GM18502 (cell line): ENCODE measurements around the gene CTRL.

Source experiments
- ATAC-seq: cut with Tn5 transposase; IDR thresholded peaks from one replicate; pipeline ENCODE4 v1.9.1; 2021; ENCODE audit warnings: mild to moderate bottlenecking; ENCODE audit not compliant: unreplicated experiment, poor library complexity

CTRL gene

GRCh38 chr16:67897231-67897630 lies 34.4 kb downstream of the CTRL start:
- no peak for ATAC-seq

- ATAC-seq, result no peak
Observed at GRCh38 chr16:67893743-67894399, 37.8 kb downstream of the CTRL start.

- peak; percentile 88 for ATAC-seq
Observed at GRCh38 chr16:67892899-67893742, 38.5 kb downstream of the CTRL start, which contains the start of gene PSKH1. Gene PSKH1, plus strand, starts transcription at chr16:67893254. Its CDS starts 15,496 bp downstream, at chr16:67908750.

- ATAC-seq, result no peak
Observed at GRCh38 chr16:67892375-67892774, 39.3 kb downstream of the CTRL start.

DNA sequence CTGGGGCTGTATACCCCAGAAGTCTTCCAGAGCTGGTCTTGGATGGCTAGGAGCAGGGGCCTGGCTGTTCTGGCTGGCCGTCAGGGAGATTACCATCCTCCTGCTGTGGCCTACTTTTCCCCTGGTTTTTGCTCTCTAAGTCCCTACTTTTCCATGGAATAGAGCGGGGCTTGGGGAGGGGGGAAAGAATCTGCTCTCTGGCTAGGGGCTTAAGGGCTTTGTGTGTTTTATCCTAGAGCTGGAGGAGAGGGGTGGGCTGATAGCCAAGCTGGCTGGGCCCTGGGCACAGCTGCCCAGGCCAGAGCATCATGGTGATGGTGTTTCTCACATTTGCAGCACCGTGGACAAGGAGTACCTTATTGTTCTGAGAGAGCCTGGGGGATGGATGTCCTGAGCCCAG lies 43.3 kb downstream of the CTRL start:
- ATAC-seq, result no peak

DNA sequence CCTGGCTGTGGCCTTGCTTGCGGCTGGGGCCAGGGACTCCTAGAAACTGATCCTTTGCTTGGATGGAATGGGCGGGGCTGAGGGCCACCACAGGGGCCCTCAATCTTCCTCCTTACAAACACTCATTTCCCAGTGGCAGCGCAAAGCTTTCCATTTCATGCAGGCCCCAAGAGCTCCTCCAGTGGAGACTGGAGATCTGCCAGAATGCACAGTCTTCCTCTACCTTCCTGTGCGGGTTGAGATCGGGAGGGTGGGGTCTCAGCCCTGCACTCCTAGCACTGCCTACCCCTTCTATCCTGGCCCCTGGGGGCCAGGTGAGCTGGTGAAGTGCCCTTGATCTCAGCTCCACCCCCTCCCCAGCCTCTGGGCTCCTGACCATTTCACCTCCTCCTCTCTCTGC lies 45.3 kb downstream of the CTRL start:
- no peak for ATAC-seq

- ATAC-seq, result no peak
Observed at GRCh38 chr16:67885976-67886375, 45.7 kb downstream of the CTRL start.

DNA sequence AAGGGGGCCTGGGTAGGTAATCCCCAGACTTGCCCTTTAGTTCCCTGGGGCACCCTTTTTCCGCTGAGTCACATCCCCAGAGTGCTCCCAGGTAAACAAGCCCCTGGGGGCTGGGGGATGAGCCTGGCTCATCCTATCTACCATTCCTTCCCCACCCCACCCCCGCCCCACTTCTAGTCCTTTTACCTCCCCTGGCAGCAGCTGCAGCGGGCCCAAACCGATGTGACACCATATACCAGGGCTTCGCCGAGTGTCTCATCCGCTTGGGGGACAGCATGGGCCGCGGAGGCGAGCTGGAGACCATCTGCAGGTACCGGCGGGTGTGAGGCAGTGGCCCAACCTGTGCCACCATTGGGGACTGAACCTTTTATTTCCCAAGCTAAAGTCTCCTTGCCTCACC lies 46.1 kb downstream of the CTRL start:
- no peak for ATAC-seq

DNA sequence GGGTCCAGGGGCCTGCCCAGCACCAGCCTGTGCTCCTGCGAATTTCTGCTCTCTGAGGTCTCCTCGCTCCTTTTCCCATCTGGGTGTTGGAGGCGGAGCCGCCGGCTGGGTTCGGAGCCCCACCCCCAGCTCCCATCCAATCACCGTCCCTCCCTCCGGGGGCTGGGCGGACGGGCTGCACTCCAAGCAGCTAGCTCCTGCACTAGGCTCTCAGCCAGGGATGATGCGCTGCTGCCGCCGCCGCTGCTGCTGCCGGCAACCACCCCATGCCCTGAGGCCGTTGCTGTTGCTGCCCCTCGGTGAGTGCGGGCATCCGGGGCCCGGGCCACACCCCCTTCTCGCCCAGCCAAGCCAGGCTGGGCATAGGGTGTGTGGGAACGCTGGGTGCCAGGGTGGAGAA lies 47.0 kb downstream of the CTRL start, which contains the start of gene NRN1L:
TSS of gene NRN1L (plus strand) at position 202 of the 400 bp plus-strand sequence. CDS start at position 221, 19 bp downstream.
- ATAC-seq, result no peak

- no peak for ATAC-seq
Observed at GRCh38 chr16:67883872-67884261, 47.8 kb downstream of the CTRL start.

GRCh38 chr16:67883146-67883871 lies 48.4 kb downstream of the CTRL start:
- ATAC-seq, result no peak

- ATAC-seq, result no peak
Observed at GRCh38 chr16:67882374-67883145, 49.1 kb downstream of the CTRL start.

DNA sequence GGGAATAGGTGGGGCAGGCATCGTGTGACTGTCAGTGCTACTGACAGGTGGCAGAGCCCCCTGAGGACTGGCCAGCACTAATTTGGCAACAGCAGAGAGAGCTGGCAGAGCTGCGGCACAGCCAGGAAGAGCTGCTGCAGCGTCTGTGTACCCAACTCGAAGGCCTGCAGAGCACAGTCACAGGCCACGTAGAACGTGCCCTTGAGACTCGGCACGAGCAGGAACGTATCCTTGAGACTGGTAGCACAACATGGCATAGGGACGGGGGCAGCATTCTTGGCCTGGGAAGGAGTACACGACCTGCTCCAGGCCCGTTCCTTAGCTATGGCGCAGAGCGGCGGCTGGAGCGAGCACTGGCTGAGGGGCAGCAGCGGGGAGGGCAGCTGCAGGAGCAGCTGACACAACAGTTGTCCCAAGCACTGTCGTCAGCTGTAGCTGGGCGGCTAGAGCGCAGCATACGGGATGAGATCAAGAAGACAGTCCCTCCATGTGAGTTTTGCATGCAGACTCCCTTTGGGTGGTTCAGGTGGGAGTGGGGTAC lies 50.0 kb downstream of the CTRL start:
- no peak for ATAC-seq

GRCh38 chr16:67880584-67880983 lies 51.1 kb downstream of the CTRL start:
- ATAC-seq, result no peak

DNA sequence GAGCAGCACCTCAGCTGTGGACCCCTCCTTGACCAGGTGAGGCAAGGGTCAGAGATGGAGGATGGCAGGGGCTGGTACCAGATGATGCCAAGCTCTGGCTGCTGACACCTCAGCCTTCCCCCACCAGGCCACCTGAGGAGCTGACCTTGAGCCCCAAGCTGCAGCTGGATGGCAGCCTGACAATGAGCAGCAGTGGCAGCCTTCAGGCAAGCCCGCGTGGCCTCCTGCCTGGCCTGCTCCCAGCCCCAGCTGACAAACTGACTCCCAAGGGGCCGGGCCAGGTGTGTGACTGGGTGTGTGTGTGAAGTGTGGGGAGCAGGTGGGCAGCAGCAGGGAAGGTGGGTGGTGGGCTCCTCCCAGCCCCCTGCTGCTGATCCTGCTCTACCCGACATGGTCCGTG lies 51.7 kb downstream of the CTRL start:
- ATAC-seq, result no peak
